ENCODE data around the gene NLGN4Y. TPM values are rescaled to one million over a fixed set of nuclear protein-coding genes. Genes with fewer than 3 reads are reported as not detected.

NLGN4Y gene
- not detected for total RNA-seq

- DNase-seq (ENCODE audit: low spot score) (no peak), ATAC-seq (no peak)
- intact Hi-C loops (cut with DNase I): no loop called here
These were observed at the start of gene NLGN4Y for GRCh38 chrY:14524272-14525231. NLGN4Y (plus strand) TSS chrY:14524529; CDS start chrY:14622120, 97,591 bp downstream.

GRCh38 chrY:14485935-14486334 is 38.4 kb upstream of the NLGN4Y start:
- DNase-seq (ENCODE audit: low spot score) (no peak), ATAC-seq (no peak)
- intact Hi-C loops (cut with DNase I): no loop called here

- ATAC-seq: no peak
- no peak for DNase-seq (ENCODE audit: low spot score)
- intact Hi-C loops (cut with DNase I): no loop called here
These were observed 34.1 kb upstream of the NLGN4Y start for GRCh38 chrY:14490226-14490625.

- intact Hi-C loops (cut with DNase I): no loop called here
- no peak for DNase-seq (ENCODE audit: low spot score)
- ATAC-seq: no peak
These were observed 26.3 kb upstream of the NLGN4Y start for GRCh38 chrY:14498071-14498470.

- no peak for ATAC-seq
- intact Hi-C loops (cut with DNase I): no loop called here
- DNase-seq (ENCODE audit: low spot score): no peak
These were observed 19.7 kb upstream of the NLGN4Y start for GRCh38 chrY:14504592-14504991.

GRCh38 chrY:14522379-14522950 is 1.9 kb upstream of the NLGN4Y start:
- ATAC-seq (no peak), DNase-seq (ENCODE audit: low spot score) (no peak)
- intact Hi-C loops (cut with DNase I): no loop called here

- no peak for ATAC-seq
- intact Hi-C loops (cut with DNase I): no loop called here
- no peak for DNase-seq (ENCODE audit: low spot score)
These were observed 648 bp upstream of the NLGN4Y start for GRCh38 chrY:14523491-14524271.

GRCh38 chrY:14525315-14525714 is 986 bp downstream of the NLGN4Y start:
- DNase-seq (ENCODE audit: low spot score) (no peak), ATAC-seq (no peak)
- intact Hi-C loops (cut with DNase I): no loop called here

GRCh38 chrY:14528361-14528760 is 4.0 kb downstream of the NLGN4Y start:
- intact Hi-C loops (cut with DNase I): no loop called here
- DNase-seq (ENCODE audit: low spot score) (no peak), ATAC-seq (no peak)

- ATAC-seq (no peak), DNase-seq (ENCODE audit: low spot score) (no peak)
- intact Hi-C loops (cut with DNase I): no loop called here
These were observed 12.4 kb downstream of the NLGN4Y start for GRCh38 chrY:14536703-14537102.

GRCh38 chrY:14543506-14543905 is 19.2 kb downstream of the NLGN4Y start:
- intact Hi-C loops (cut with DNase I): no loop called here
- ATAC-seq (no peak), DNase-seq (ENCODE audit: low spot score) (no peak)

- intact Hi-C loops (cut with DNase I): no loop called here
- ATAC-seq (no peak), DNase-seq (ENCODE audit: low spot score) (no peak)
These were observed 57.0 kb downstream of the NLGN4Y start for GRCh38 chrY:14581294-14581693.

GRCh38 chrY:14586725-14587124 is 62.4 kb downstream of the NLGN4Y start:
- DNase-seq (ENCODE audit: low spot score) (no peak), ATAC-seq (no peak)
- intact Hi-C loops (cut with DNase I): no loop called here

GRCh38 chrY:14601372-14601771 is 77.0 kb downstream of the NLGN4Y start:
- DNase-seq (ENCODE audit: low spot score): no peak
- intact Hi-C loops (cut with DNase I): no loop called here
- ATAC-seq: no peak

- intact Hi-C loops (cut with DNase I): no loop called here
- DNase-seq (ENCODE audit: low spot score) (no peak), ATAC-seq (no peak)
These were observed 93.3 kb downstream of the NLGN4Y start for GRCh38 chrY:14617625-14618024.

GRCh38 chrY:14618513-14618912 is 94.2 kb downstream of the NLGN4Y start:
- ATAC-seq (no peak), DNase-seq (ENCODE audit: low spot score) (no peak)
- intact Hi-C loops (cut with DNase I): no loop called here

- DNase-seq (ENCODE audit: low spot score): no peak
- ATAC-seq: no peak
- intact Hi-C loops (cut with DNase I): no loop called here
These were observed 103.9 kb downstream of the NLGN4Y start for GRCh38 chrY:14628208-14628607.

GRCh38 chrY:14631676-14632075 is 107.3 kb downstream of the NLGN4Y start:
- DNase-seq (ENCODE audit: low spot score) (no peak), ATAC-seq (no peak)
- intact Hi-C loops (cut with DNase I): no loop called here

- ATAC-seq (no peak), DNase-seq (ENCODE audit: low spot score) (no peak)
- intact Hi-C loops (cut with DNase I): no loop called here
These were observed 109.4 kb downstream of the NLGN4Y start for GRCh38 chrY:14633718-14634117.

- DNase-seq (ENCODE audit: low spot score): no peak
- intact Hi-C loops (cut with DNase I): no loop called here
- no peak for ATAC-seq
These were observed 110.6 kb downstream of the NLGN4Y start for GRCh38 chrY:14634954-14635353.

All from sciatic nerve (tissue), 2 donors.